SH-SY5Y (cell line): ENCODE measurements around the gene BCL2A1.

ENCODE experiments used
- GATA2 ChIP-seq: IDR thresholded peaks from 2 replicates; pipeline ENCODE4 v1.6.1; 2011; ENCODE audit warnings: mild to moderate bottlenecking, low read depth, low read length
- GATA3 ChIP-seq: IDR thresholded peaks from 2 replicates; pipeline ENCODE4 v1.6.1; 2011; ENCODE audit warnings: low read depth, mild to moderate bottlenecking, low read length, moderate library complexity

The BCL2A1 gene

GRCh38 chr15:79947009-79947408 lies 24.0 kb downstream of the BCL2A1 start:
- TF ChIP-seq GATA2: no peak
- TF ChIP-seq GATA3: no peak

GRCh38 chr15:79944622-79945021 lies 26.4 kb downstream of the BCL2A1 start:
- TF ChIP-seq GATA2 (no peak), GATA3 (no peak)

- no peak for TF ChIP-seq GATA3
- no peak for TF ChIP-seq GATA2
These were observed 27.2 kb downstream of the BCL2A1 start for GRCh38 chr15:79943820-79944219.

- TF ChIP-seq GATA2: no peak
- no peak for TF ChIP-seq GATA3
These were observed 28.1 kb downstream of the BCL2A1 start for GRCh38 chr15:79942741-79943481.

DNA sequence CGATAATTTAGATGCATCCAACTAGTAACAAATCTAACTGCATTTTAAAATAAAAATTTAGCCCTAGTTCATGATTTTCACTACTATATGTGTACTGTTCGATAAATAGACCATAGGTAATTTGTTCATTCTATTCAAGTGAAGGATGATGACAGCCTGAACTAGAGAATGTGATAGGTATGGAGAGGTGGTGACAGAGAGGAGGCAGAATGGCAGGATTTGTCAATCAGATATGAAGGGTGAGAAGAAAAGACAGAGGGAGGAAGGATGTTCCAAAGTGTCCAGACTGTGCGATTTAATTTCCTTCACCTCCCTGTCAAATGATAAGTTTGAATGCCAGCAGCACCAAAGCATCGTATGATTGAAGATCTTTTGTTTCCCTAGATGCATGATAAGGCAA lies 31.6 kb downstream of the BCL2A1 start:
- no peak for TF ChIP-seq GATA3
- TF ChIP-seq GATA2: no peak

- TF ChIP-seq GATA2 (no peak), GATA3 (no peak)
These were observed 32.9 kb downstream of the BCL2A1 start for GRCh38 chr15:79938143-79938542.

DNA sequence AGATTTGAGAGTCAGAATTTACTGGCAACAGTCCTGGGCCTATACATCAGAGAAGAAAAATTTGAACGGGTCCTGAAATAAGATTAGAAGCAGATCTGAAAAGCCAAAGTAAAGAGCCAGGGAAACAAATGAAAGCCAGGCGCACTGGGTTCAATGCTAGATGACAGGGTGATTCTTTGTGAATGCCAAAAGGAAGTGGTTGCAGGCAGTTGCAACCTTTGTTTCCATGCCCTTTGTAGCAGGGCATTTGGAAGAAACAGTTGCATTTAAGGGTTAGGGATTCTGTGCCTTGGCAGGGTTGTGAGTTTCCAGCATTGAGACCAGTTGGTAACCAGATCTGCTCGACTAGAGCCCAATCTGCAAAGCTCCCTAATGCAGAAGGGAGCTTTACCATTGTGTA lies 37.8 kb downstream of the BCL2A1 start:
- TF ChIP-seq GATA3: no peak
- no peak for TF ChIP-seq GATA2

- no peak for TF ChIP-seq GATA3
- no peak for TF ChIP-seq GATA2
These were observed 38.5 kb downstream of the BCL2A1 start for GRCh38 chr15:79932447-79932846.

GRCh38 chr15:79930516-79930915 lies 40.5 kb downstream of the BCL2A1 start:
- TF ChIP-seq GATA2: no peak
- TF ChIP-seq GATA3: no peak

DNA sequence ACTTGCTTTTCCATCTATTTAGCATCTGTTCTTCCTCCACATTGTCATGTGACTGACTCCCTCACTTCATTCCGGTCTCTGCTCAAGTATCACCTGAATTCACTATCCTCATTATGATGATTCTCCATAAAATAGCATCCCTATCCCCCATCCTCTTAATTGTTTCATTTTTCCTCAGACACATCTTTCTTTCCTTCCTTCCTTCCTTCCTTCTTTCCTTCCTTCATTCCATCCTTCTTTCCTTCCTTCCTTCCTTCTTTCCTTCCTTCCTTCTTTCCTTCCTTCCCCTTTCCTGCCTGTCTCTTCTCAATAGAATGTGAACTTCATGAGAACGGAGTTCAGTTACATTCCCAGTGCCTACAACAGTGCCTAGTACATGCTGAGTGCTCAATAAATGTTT lies 41.6 kb downstream of the BCL2A1 start:
- TF ChIP-seq GATA2: no peak
- no peak for TF ChIP-seq GATA3

- no peak for TF ChIP-seq GATA2
- TF ChIP-seq GATA3: no peak
These were observed 46.6 kb downstream of the BCL2A1 start for GRCh38 chr15:79924379-79924778.

- TF ChIP-seq GATA3 (no peak), GATA2 (no peak)
These were observed 47.4 kb downstream of the BCL2A1 start for GRCh38 chr15:79923515-79924169.

DNA sequence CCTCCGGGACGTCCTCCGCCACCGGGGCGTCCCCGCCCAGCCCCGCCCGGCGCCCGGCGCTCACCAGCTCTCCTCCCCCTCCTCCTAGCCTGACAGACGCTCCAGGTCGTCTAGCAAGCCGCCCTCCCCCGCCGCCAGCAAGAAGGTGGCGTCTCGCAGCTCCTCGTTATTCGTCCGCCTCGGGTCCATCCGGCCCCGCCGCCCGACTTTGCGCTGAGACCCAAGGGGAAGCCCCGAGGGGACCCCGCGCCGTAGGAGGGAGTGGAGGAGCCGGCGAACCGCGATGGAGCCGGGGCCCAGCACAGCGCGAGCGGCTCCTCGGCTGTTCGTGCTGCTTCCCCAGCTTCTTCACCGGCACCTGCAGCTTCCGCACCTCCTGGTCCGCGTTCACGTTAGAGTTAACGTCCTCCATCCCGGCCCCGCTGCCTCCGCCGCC lies 47.9 kb downstream of the BCL2A1 start:
- TF ChIP-seq GATA3: no peak
- TF ChIP-seq GATA2: no peak

DNA sequence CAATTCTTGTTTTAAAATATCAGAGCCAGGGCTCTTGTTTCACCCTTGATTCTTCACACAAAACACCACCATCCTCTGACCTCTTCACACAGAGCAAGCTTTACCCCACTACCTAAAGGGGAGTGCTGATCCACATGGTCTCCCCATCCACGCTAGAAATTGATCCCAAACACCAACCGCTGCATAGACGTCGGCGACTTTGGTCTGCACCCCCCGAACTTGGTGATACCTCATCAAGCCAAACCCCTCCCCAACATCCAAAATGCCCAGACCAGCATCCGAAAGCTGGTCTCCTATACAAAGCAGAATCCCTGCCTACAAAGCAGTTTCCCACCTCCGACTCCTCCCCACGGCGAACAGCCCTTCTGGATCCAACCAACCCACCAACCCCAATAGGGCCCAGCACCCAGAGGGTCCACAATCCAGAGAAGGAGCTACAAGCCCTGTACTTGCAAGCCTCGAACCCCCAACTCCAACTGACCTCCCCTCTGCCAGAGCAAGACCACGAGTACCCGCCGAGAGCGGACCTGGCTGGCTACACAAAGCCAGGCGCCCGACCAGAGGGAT lies 48.4 kb downstream of the BCL2A1 start:
- TF ChIP-seq GATA3 (no peak), GATA2 (no peak)
